HepG2 (cell line): ENCODE measurements around the gene TRAF3. TPM values are rescaled to one million over a fixed set of nuclear protein-coding genes. Genes with fewer than 3 reads are reported as not detected.

ENCODE experiments used
- ATAC-seq: fragments of 200-7000 bp; cut with Tn5 transposase; 3 replicates; pipeline ENCODE4 v1.9.1; 2020; ENCODE audit warnings: mild to moderate bottlenecking, moderate library complexity
- BruUV-seq: library from RNA; stranded (reverse); fragments of 400-500 nt; replicated peaks from 2 replicates; lab custom pipeline; 2021; lab: Mats Ljungman, UMichigan
- CTCF ChIA-PET: fragments of 300-600 bp; formaldehyde crosslinking; extraction: SDS; loops from one replicate; lab custom pipeline; 2021; ENCODE audit warnings: low total read pairs, inconsistent platforms, low intra/inter-chr PET ratio; lab: Yijun Ruan, JAX
- POLR2A ChIA-PET: fragments of 350-600 bp; sonication (Branson Sonifier 250); formaldehyde crosslinking; loops from one replicate; lab custom pipeline; 2020; ENCODE audit warnings: antibody characterized with exemption, inconsistent platforms; lab: Yijun Ruan, JAX
- DNase-seq: peaks from one replicate; pipeline ENCODE4 v3.0.0-alpha.2; 2015; ENCODE audit warnings: low spot score
- FAIRE-seq: peaks from 3 replicates; lab custom pipeline; 2011; peaks lifted over from hg19 to GRCh38; lab: Jason Lieb, UNC
- H2AFZ ChIP-seq: one replicate; pipeline ENCODE4 v1.6.1; 2011; ENCODE audit warnings: low read length, inconsistent platforms
- H3K27ac ChIP-seq: fragments of 300-600 bp; 3 replicates; pipeline ENCODE4 v1.8.0; 2011; ENCODE audit warnings: mixed run types, mild to moderate bottlenecking, mixed read lengths, low read length, inconsistent platforms; ENCODE audit not compliant: insufficient read depth; ENCODE audit errors: extremely low read length
- H3K27me3 ChIP-seq, 2 experiments: fragments of 200-600 bp in 1 of 2; 2 replicates in 1 of 2; 3 replicates in 1 of 2; pipeline versions ENCODE4 v1.6.0 to v1.8.0; 2011; ENCODE audit warnings: low read length in 2 of 2, mild to moderate bottlenecking in 2 of 2, moderate library complexity in 2 of 2, inconsistent platforms in 1 of 2; ENCODE audit not compliant: insufficient read depth in 2 of 2, control insufficient read depth in 1 of 2
- H3K36me3 ChIP-seq, 2 experiments: fragments of 200-600 bp in 1 of 2; replicated peaks in 1 of 2; 2 replicates in 1 of 2; 3 replicates in 1 of 2; pipeline versions ENCODE4 v1.5.1 to v1.8.0; 2011; ENCODE audit warnings: low read length in 2 of 2, inconsistent platforms in 1 of 2; ENCODE audit not compliant: insufficient read depth in 2 of 2, control insufficient read depth in 1 of 2
- H3K4me1 ChIP-seq: 2 replicates; pipeline ENCODE4 v1.5.1; 2012; ENCODE audit warnings: low read length, inconsistent platforms; ENCODE audit not compliant: insufficient read depth
- H3K4me2 ChIP-seq: 2 replicates; pipeline ENCODE4 v1.6.0; 2011; ENCODE audit warnings: low read depth, low read length, inconsistent platforms
- H3K4me3 ChIP-seq, 3 experiments: fragments of 200-600 bp in 1 of 3; sonication (generic), shearing (Covaris generic) in 1 of 3; replicated peaks in 1 of 3; 2 replicates each; pipeline ENCODE4 v1.5.1; 2011 to 2016; ENCODE audit warnings: low read length in 3 of 3, inconsistent platforms in 2 of 3, low read depth in 2 of 3, mild to moderate bottlenecking in 2 of 3, control low read depth in 1 of 3, mixed read lengths in 1 of 3; ENCODE audit not compliant: insufficient read depth in 1 of 3
- H3K79me2 ChIP-seq: one replicate; pipeline ENCODE4 v1.6.1; 2011; ENCODE audit warnings: low read length, inconsistent platforms; ENCODE audit not compliant: insufficient read depth
- H3K9ac ChIP-seq: 2 replicates; pipeline ENCODE4 v1.6.0; 2011; ENCODE audit warnings: mild to moderate bottlenecking, low read depth, low read length, inconsistent platforms; ENCODE audit not compliant: insufficient read depth
- H3K9me3 ChIP-seq: 2 replicates; pipeline ENCODE4 v1.5.1; 2012; ENCODE audit warnings: mild to moderate bottlenecking, low read length
- H4K20me1 ChIP-seq: 2 replicates; pipeline ENCODE4 v1.6.0; 2011; ENCODE audit warnings: inconsistent platforms, mild to moderate bottlenecking, low read length, moderate library complexity; ENCODE audit not compliant: insufficient read depth
- EHMT2 ChIP-seq: fragments of 200-600 bp; sonication (generic); IDR thresholded peaks from 2 replicates; pipeline ENCODE4 v1.7.0; 2017; ENCODE audit warnings: antibody characterized with exemption, low read depth, low read length, borderline replicate concordance
- GTF2F1 ChIP-seq: fragments of 150-350 bp; IDR thresholded peaks from 2 replicates; pipeline ENCODE4 v1.6.1; 2014; ENCODE audit warnings: low read length
- HDAC2 ChIP-seq: sonication (generic); formaldehyde crosslinking; IDR thresholded peaks from 2 replicates; pipeline ENCODE4 v1.4.0; 2020; ENCODE audit warnings: missing genetic modification reagents
- HOXA9 ChIP-seq: sonication (generic); formaldehyde crosslinking; IDR thresholded peaks from 2 replicates; pipeline ENCODE4 v1.8.1; 2022; ENCODE audit warnings: missing genetic modification reagents, mild to moderate bottlenecking, moderate library complexity, borderline replicate concordance
- MXD4 ChIP-seq: IDR thresholded peaks from 2 replicates; pipeline ENCODE4 v1.6.1; 2016; ENCODE audit warnings: mild to moderate bottlenecking, missing biosample characterization, missing genetic modification reagents
- SIN3B ChIP-seq: fragments of 150-350 bp; IDR thresholded peaks from 2 replicates; pipeline ENCODE4 v1.6.1; 2014; ENCODE audit warnings: low read length
- SIX1 ChIP-seq: sonication (generic); formaldehyde crosslinking; IDR thresholded peaks from 2 replicates; pipeline ENCODE4 v1.4.0; 2020; ENCODE audit warnings: missing genetic modification reagents, borderline replicate concordance
- YEATS2 ChIP-seq: sonication (generic); formaldehyde crosslinking; IDR thresholded peaks from 2 replicates; pipeline ENCODE4 v1.4.0; 2020; ENCODE audit warnings: missing genetic modification reagents, borderline replicate concordance
- ZNF33B ChIP-seq: sonication (generic); formaldehyde crosslinking; IDR thresholded peaks from 2 replicates; pipeline ENCODE4 v1.5.1; 2020; ENCODE audit warnings: mild to moderate bottlenecking, missing genetic modification reagents
- ZNF547 ChIP-seq: sonication (generic); formaldehyde crosslinking; IDR thresholded peaks from 2 replicates; pipeline ENCODE4 v1.5.1; 2020; ENCODE audit warnings: mild to moderate bottlenecking, missing genetic modification reagents
- ZSCAN30 ChIP-seq: sonication (generic); formaldehyde crosslinking; IDR thresholded peaks from 2 replicates; pipeline ENCODE4 v1.5.0; 2020; ENCODE audit warnings: mild to moderate bottlenecking, missing genetic modification reagents
- WGBS: methylation state at CpG from one replicate; pipeline ENCODE4 v1.1.6; 2017; ENCODE audit warnings: low lambda C conversion rate; 5-methylcytosine and 5-hydroxymethylcytosine counted together
- in situ Hi-C: cut with HindIII; loops from 2 replicates; pipeline ENCODE4 v1.10.0; 2017; ENCODE audit warnings: low pct_unique_long_range_greater_than_20kb; ENCODE audit not compliant: extremely low pct_ligation_motif_present
- intact Hi-C: fragments of 100-400 bp; cut with micrococcal nuclease; formaldehyde crosslinking; loops from one replicate; pipeline ENCODE4 v1.10.0; 2022; ENCODE audit not compliant: unreplicated experiment
- polyA plus RNA-seq, 8 experiments: library from polyadenylated mRNA; depleted of rRNA in 3 of 8; stranded (reverse) in 7 of 8; unstranded in 1 of 8; fragments of >200 nt; fragmentation: Illumina TruSeq in 4 of 8; extraction: Trizol in 4 of 8; gene quantifications; 2 replicates each; pipeline versions ENCODE4 v1.2.1 to v1.2.3, GENCODE V29; 2011 to 2016; ENCODE audit warnings: low read depth in 4 of 8, missing spikeins in 1 of 8, mixed read lengths in 1 of 8; ENCODE audit not compliant: insufficient read depth in 1 of 8
- total RNA-seq, 5 experiments: library from RNA; depleted of rRNA; stranded (reverse); fragments of >200 nt; fragmentation: Illumina TruSeq; extraction: Trizol; gene quantifications; 2 replicates each; pipeline ENCODE4 v1.2.3, GENCODE V29; 2016; ENCODE audit warnings: low read depth in 1 of 5
- TF ChIP-seq, protein P1 (sequence below): sonication (generic); formaldehyde crosslinking; conservative IDR thresholded peaks from 2 replicates; pipeline ENCODE4 v1.4.0; 2020; ENCODE audit warnings: missing genetic modification reagents

The TRAF3 gene
- total and polyA plus RNA-seq, 2 of the 13 experiments (the other 11 are each of a cell fraction or from before 2014, with no cell fraction given): 6.9 to 12.2 TPM

DNA sequence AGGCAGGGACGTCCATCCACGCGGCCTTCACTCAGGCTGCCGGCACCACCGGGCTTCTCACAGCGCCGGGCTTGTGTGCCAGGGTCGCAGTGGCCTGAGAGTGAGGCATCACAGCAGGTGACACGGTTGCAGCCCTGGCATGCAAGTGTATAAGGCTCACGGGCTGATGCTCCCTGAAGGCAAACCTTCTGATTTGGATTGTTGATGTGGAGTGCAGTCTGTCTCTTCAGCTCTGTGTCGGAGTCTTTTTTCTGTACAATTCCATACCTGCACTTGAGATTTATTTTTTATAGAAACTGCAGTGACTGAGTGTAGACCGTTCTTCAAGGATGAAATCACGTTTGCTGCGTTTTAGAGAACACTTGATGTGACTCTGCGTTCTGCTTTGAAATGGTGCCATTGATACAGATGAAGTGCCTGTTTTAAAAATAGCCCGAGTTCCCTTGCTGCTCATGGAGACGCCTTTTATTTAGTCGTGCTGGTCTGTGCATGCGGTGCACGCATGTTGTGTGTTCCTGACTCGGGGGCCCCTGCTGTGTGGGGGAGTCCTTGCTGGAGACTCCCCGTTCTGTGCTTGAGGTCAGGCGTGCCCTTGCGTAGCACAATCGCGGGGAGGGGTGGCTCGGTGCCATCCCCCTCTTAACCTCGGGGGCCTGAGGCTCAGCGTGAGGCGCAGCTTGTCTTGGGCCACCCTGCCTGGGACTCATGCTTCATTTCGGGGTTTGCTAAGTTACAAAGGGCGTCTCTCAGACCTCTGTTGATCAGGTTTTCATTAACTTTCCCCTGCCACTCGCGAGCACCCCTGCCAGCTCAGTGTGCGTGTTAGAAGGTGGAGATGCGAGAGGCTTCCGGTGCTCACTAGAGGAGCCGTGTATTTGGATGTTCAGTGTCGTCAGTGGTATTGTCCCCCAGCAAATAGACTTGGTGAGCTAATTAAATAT lies 123.7 kb downstream of the TRAF3 start:
- H3K79me2 ChIP-seq: no peaks in the 10 kb centered on the region
- no peak for FAIRE-seq
- no peak for ATAC-seq
- H3K36me3 ChIP-seq: peaks cover 2 to 11% of the 10 kb centered on the region in 2 experiments; a peak in 4 of 5 replicates
- no peak for TF ChIP-seq HOXA9
- TF ChIP-seq MXD4 (CRISPR knock-in tag): no peak
- no peak for TF ChIP-seq SIN3B
- TF ChIP-seq ZNF33B (CRISPR knock-in tag): no peak
- no peak for TF ChIP-seq EHMT2
- no peak for TF ChIP-seq YEATS2 (CRISPR knock-in tag)
- no peak for TF ChIP-seq SIX1 (CRISPR knock-in tag)
- TF ChIP-seq ZNF547 (CRISPR knock-in tag): no peak
- no peak for TF ChIP-seq HDAC2
- TF ChIP-seq ZSCAN30: no peak
- TF ChIP-seq, protein P1, sequence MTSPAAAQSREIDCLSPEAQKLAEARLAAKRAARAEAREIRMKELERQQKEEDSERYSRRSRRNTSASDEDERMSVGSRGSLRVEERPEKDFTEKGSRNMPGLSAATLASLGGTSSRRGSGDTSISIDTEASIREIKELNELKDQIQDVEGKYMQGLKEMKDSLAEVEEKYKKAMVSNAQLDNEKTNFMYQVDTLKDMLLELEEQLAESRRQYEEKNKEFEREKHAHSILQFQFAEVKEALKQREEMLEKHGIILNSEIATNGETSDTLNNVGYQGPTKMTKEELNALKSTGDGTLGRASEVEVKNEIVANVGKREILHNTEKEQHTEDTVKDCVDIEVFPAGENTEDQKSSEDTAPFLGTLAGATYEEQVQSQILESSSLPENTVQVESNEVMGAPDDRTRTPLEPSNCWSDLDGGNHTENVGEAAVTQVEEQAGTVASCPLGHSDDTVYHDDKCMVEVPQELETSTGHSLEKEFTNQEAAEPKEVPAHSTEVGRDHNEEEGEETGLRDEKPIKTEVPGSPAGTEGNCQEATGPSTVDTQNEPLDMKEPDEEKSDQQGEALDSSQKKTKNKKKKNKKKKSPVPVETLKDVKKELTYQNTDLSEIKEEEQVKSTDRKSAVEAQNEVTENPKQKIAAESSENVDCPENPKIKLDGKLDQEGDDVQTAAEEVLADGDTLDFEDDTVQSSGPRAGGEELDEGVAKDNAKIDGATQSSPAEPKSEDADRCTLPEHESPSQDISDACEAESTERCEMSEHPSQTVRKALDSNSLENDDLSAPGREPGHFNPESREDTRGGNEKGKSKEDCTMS: no peak
- TF ChIP-seq GTF2F1: no peak
- no peaks in the 10 kb centered on the region for H3K9me3 ChIP-seq
- H2AFZ ChIP-seq: no peak overlapping the region
- intact Hi-C loops: no loop called here
- no peaks in the 10 kb centered on the region for H4K20me1 ChIP-seq
- H3K27ac ChIP-seq: no peak overlapping the region
- POLR2A ChIA-PET: no interaction called here
- H3K4me1 ChIP-seq: peaks cover 19% of the 10 kb centered on the region
- no peak overlapping the region for H3K4me3 ChIP-seq
- no peak for DNase-seq
- in situ Hi-C loops: no loop called here
- H3K4me2 ChIP-seq: no peak overlapping the region
- CTCF ChIA-PET: no interaction called here
- no TSS peak for BruUV-seq
- H3K27me3 ChIP-seq: no peaks in the 10 kb centered on the region
- 96% methylated on average over 37 of the region's 39 CpGs for WGBS
- no peak overlapping the region for H3K9ac ChIP-seq
